VCaP (cell line): ENCODE results near the gene MSX1.

Experiments used
- H3K27ac ChIP-seq: fragments of 450-650 bp; 2 replicates; pipeline ENCODE4 v1.5.1; 2017
- TF ChIP-seq, protein P1 (sequence below): fragments of 450-650 bp; conservative IDR thresholded peaks from 2 replicates; pipeline ENCODE4 v1.5.1; 2017; ENCODE audit warnings: mild to moderate bottlenecking, moderate library complexity

Gene MSX1

DNA sequence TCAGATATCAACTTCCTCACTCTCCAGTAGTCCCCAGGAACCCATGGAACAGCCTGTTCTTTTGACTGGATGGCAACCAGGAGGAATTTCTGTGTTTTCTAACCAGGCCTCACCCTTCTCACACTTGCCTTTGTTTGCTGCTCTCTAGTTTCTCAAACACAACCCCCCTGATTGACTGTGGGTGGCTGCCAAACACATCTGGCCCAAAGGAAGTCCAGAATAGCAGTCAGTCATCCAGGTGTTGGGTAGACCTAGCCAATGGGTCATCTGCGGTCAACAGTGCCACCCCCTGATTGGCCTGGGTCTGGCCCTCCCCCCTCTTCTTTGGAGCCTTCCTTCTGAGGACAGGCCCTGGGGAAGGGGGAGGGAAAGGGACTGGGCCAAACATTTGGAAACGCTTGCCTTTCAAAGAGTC is 53.7 kb downstream of the MSX1 start:
- TF ChIP-seq, protein P1, sequence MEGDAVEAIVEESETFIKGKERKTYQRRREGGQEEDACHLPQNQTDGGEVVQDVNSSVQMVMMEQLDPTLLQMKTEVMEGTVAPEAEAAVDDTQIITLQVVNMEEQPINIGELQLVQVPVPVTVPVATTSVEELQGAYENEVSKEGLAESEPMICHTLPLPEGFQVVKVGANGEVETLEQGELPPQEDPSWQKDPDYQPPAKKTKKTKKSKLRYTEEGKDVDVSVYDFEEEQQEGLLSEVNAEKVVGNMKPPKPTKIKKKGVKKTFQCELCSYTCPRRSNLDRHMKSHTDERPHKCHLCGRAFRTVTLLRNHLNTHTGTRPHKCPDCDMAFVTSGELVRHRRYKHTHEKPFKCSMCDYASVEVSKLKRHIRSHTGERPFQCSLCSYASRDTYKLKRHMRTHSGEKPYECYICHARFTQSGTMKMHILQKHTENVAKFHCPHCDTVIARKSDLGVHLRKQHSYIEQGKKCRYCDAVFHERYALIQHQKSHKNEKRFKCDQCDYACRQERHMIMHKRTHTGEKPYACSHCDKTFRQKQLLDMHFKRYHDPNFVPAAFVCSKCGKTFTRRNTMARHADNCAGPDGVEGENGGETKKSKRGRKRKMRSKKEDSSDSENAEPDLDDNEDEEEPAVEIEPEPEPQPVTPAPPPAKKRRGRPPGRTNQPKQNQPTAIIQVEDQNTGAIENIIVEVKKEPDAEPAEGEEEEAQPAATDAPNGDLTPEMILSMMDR = no peak
- H3K27ac ChIP-seq = no peak overlapping the region
